Measurements from ENCODE around the gene SIGLEC8.
"Not testable (repeated sequence)": the region's sequence is repeated elsewhere in the genome, so short reads cannot be mapped to it uniquely, and the experiment has no call there.

Gene SIGLEC8

GRCh38 chr19:51420511-51420910 lies 37.7 kb downstream of the SIGLEC8 start:
- in situ Hi-C loops (cut with MboI; ENCODE audit: low sequenced_read_pairs), result not testable (repeated sequence)

DNA sequence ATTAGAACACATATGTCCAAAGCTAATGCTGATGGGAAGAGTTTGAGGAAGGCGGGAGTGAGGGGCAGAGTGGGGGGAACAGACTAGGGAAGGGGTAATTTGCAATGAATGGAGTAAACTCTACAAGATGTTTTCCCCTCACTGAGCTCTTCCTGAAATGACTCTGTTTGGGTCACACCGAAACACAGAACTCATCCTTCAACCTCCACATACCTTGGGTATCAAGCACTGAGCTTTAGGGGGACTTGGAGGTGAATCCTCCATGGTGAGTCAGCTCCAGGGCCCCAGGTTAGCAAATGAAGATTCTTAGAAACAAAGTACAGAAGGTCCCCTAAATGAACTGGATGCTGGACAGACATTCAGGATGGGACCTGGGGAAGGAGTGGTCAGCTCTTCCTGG lies 39.5 kb downstream of the SIGLEC8 start:
- Histone ChIP-seq H3K36me3 (replicated peaks) (no peaks in the 10 kb centered on the region), H3K4me1 (no peaks in the 10 kb centered on the region), H3K27me3 (ENCODE audit: low read depth) (peaks cover 2% of the 10 kb centered on the region; the same call in 1 of the 2 replicates), H3K4me3 (no peak overlapping the region), H3K9me3 (no peaks in the 10 kb centered on the region)
- DNase-seq (ENCODE audit: low spot score in 2 of 2), result no peak
- in situ Hi-C loops (cut with MboI; ENCODE audit: low sequenced_read_pairs), result no loop called here

More at GRCh38 chr19:51420511-51420910, 37.7 kb downstream of the SIGLEC8 start:
- H3K9me3 ChIP-seq; H3K27me3 ChIP-seq (ENCODE audit: low read depth); DNase-seq (ENCODE audit: low spot score in 2 of 2); H3K36me3 ChIP-seq (replicated peaks); H3K4me3 ChIP-seq; H3K4me1 ChIP-seq: not testable (repeated sequence)

DNA sequence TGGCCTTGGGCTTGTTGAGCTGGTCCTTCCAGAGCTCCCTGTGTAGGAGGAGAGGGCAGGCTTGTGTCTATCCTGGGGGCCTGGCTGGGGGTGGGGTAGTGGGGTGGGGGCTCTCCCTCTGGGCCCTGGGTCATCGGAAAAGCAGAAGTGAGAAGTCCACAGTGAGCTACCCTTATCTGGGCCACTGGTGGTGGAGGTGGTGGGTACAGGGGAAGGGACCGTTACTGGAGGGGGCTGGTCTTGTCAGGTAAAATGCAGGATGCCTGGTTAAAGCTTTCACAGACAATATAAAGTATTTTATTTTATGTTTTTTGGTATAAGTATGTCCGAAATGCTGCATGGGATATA lies 40.5 kb downstream of the SIGLEC8 start:
- DNase-seq (ENCODE audit: low spot score in 2 of 2), result no peak
- no peak overlapping the region for H3K4me3 ChIP-seq
- in situ Hi-C loops (cut with MboI; ENCODE audit: low sequenced_read_pairs), result no loop called here
- no peaks in the 10 kb centered on the region for H3K4me1 ChIP-seq
- H3K36me3 ChIP-seq (replicated peaks), result no peaks in the 10 kb centered on the region
- H3K27me3 ChIP-seq (ENCODE audit: low read depth), result peaks cover 2% of the 10 kb centered on the region; the same call in 1 of the 2 replicates
- no peaks in the 10 kb centered on the region for H3K9me3 ChIP-seq

GRCh38 chr19:51417107-51417809 lies 41.0 kb downstream of the SIGLEC8 start, which contains the start of gene SIGLEC10:
SIGLEC10 (minus strand) TSS chr19:51417642; CDS start chr19:51417581, 61 bp downstream.
- DNase-seq (ENCODE audit: low spot score in 2 of 2), result no peak
- H3K36me3 ChIP-seq (replicated peaks), result no peaks in the 10 kb centered on the region
- no peaks in the 10 kb centered on the region for H3K9me3 ChIP-seq
- H3K27me3 ChIP-seq (ENCODE audit: low read depth), result peaks cover 2% of the 10 kb centered on the region; the same call in 1 of the 2 replicates
- in situ Hi-C loops (cut with MboI; ENCODE audit: low sequenced_read_pairs), result no loop called here
- H3K4me1 ChIP-seq, result no peaks in the 10 kb centered on the region
- no peak within 1 kb of the TSS for H3K4me3 ChIP-seq

DNA sequence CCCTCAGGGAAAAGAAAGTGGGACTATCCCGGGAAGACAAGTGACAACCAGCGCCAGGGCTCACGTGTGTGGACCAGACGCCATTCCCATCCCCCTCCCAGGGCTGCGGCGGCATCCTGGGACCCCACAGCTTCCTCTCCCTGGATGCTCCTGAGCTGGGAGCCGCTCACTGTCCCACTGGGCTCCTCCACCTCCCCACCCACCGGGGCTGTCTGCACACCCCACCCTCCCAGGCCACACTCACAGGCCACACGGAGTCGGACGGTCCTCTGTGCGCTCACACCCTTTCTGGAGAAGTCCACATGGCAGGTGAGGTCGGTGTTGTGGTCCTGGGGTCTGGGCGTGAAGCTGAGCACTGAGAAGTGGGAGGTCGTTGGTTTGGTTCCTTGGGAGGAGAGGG lies 41.8 kb downstream of the SIGLEC8 start:
- H3K9me3 ChIP-seq; H3K36me3 ChIP-seq (replicated peaks); H3K27me3 ChIP-seq (ENCODE audit: low read depth); H3K4me1 ChIP-seq; DNase-seq (ENCODE audit: low spot score in 2 of 2); H3K4me3 ChIP-seq; in situ Hi-C loops (cut with MboI; ENCODE audit: low sequenced_read_pairs): not testable (repeated sequence)

DNA sequence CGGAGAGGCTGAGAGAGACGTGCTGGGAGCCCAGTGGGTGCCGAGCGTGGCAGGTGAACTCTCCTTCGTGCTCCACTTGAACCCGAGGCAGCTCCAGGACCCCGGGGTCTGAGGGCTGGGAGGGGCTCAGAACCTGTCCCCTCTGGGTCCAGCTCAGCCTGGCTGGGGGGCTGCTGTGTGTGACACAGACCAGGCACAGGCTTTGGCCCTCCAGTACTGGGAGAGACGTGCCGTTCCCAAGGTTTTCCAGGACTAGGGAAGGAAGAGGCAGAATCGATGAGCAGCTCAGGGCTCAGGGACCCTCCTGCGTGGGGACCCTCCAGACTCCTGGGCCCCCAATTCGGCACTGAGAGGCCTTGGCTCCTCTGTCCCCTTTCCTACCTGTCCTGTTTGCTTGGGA lies 43.1 kb downstream of the SIGLEC8 start:
- Histone ChIP-seq H3K9me3 (no peaks in the 10 kb centered on the region), H3K27me3 (ENCODE audit: low read depth) (peaks cover 2% of the 10 kb centered on the region; the same call in 1 of the 2 replicates), H3K4me3 (no peak overlapping the region), H3K36me3 (replicated peaks) (no peaks in the 10 kb centered on the region), H3K4me1 (no peaks in the 10 kb centered on the region)
- DNase-seq (ENCODE audit: low spot score in 2 of 2), result no peak
- in situ Hi-C loops (cut with MboI; ENCODE audit: low sequenced_read_pairs), result no loop called here

DNA sequence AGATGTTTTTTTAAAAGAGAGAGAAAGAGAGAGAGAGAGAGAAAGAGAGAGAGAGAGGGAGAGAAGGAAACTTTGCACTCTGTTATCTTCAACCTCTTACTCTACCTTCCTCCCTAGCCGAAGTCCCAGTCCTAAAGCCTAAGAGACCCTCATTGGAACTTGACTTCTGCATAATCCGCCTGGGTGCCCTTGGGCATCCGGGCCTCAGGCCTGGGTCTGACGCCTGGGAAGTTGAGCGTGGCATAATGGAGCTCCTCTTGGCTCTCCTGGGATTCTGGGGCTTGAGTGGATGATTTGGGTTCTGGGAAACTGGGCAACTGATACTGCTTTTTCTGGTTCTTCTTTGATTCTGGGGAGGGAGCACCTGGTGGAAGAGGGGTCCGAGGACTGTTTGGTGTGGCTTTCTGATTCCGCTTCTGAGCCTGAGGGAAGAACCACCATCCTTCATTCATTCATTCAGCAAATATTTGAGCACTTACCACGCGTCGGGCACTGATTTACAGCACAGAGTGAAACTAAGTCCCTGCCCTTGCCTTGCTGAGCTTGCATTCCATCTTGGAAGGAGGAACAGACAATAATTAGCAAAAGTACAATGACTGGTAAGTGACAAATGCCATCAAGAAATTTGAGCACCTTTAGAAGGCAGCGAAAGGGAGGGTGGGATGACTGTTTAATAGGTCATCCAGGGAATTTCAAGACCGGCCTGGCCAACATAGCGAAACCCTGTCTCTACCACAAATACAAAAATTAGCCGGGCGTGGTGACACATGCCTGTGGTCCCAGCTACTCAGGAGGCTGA lies 47.1 kb downstream of the SIGLEC8 start:
- no peaks in the 10 kb centered on the region for H3K9me3 ChIP-seq
- in situ Hi-C loops (cut with MboI; ENCODE audit: low sequenced_read_pairs), result no loop called here
- H3K36me3 ChIP-seq (replicated peaks), result no peaks in the 10 kb centered on the region
- no peaks in the 10 kb centered on the region for H3K27me3 ChIP-seq (ENCODE audit: low read depth)
- 0 out of 2 replicates have a peak, but pooled peaks cover 5% of the 10 kb centered on the region for H3K4me1 ChIP-seq
- no peak overlapping the region for H3K4me3 ChIP-seq
- no peak for DNase-seq (ENCODE audit: low spot score in 2 of 2)

GRCh38 chr19:51407511-51408131 lies 50.6 kb downstream of the SIGLEC8 start:
- Histone ChIP-seq H3K36me3 (replicated peaks) (no peaks in the 10 kb centered on the region), H3K27me3 (ENCODE audit: low read depth) (no peaks in the 10 kb centered on the region), H3K4me1 (0 out of 2 replicates have a peak, but pooled peaks cover 5% of the 10 kb centered on the region), H3K4me3 (no peak overlapping the region), H3K9me3 (peaks cover 3% of the 10 kb centered on the region; the same call in 1 of the 2 replicates)
- in situ Hi-C loops (cut with MboI; ENCODE audit: low sequenced_read_pairs), result no loop called here
- peak in 1 of 2 experiments; percentile 30 for DNase-seq (ENCODE audit: low spot score in 2 of 2)

- Histone ChIP-seq H3K36me3 (replicated peaks) (no peaks in the 10 kb centered on the region), H3K4me3 (no peak overlapping the region), H3K4me1 (no peaks in the 10 kb centered on the region), H3K27me3 (ENCODE audit: low read depth) (no peaks in the 10 kb centered on the region), H3K9me3 (peaks cover 12% of the 10 kb centered on the region; the same call in 1 of the 2 replicates)
- in situ Hi-C loops (cut with MboI; ENCODE audit: low sequenced_read_pairs), result no loop called here
- DNase-seq (ENCODE audit: low spot score in 2 of 2), result no peak
Observed at GRCh38 chr19:51402117-51402516, 56.1 kb downstream of the SIGLEC8 start.
